KMS-11 (cell line): ENCODE measurements around the gene WT1.
"Not testable (repeated sequence)": the region's sequence is repeated elsewhere in the genome, so short reads cannot be mapped to it uniquely, and the experiment has no call there.

Experiments
- H2AFZ ChIP-seq: fragments of 200-600 bp; sonication (generic); 2 replicates; pipeline ENCODE4 v1.6.1; 2016; ENCODE audit warnings: antibody characterized with exemption, mixed run types, low read depth
- H3K27ac ChIP-seq: fragments of 200-600 bp; sonication (generic); 2 replicates; pipeline ENCODE4 v1.6.1; 2016; ENCODE audit warnings: mild to moderate bottlenecking, mixed run types
- H3K27me3 ChIP-seq: fragments of 200-600 bp; sonication (generic); 2 replicates; pipeline ENCODE4 v1.6.1; 2017; ENCODE audit warnings: mild to moderate bottlenecking, low read depth, mixed run types, moderate library complexity; ENCODE audit not compliant: insufficient read depth
- H3K36me3 ChIP-seq: fragments of 200-600 bp; sonication (generic); 2 replicates; pipeline ENCODE4 v1.6.1; 2017; ENCODE audit warnings: mild to moderate bottlenecking, mixed run types; ENCODE audit not compliant: insufficient read depth
- H3K4me1 ChIP-seq: fragments of 200-600 bp; sonication (generic); 2 replicates; pipeline ENCODE4 v1.6.1; 2016; ENCODE audit warnings: mild to moderate bottlenecking, low read depth, mixed run types; ENCODE audit not compliant: poor library complexity, severe bottlenecking
- H3K4me2 ChIP-seq: fragments of 200-600 bp; sonication (generic); 2 replicates; pipeline ENCODE4 v1.7.0; 2016; ENCODE audit warnings: mild to moderate bottlenecking, mixed run types
- H3K4me3 ChIP-seq: fragments of 200-600 bp; sonication (generic); IDR thresholded peaks from 2 replicates; pipeline ENCODE4 v1.6.1; 2017; ENCODE audit warnings: low read depth, low read length, mixed read lengths; ENCODE audit not compliant: insufficient read depth
- H3K79me2 ChIP-seq: fragments of 200-600 bp; sonication (generic); 2 replicates; pipeline ENCODE4 v1.6.1; 2016; ENCODE audit warnings: low read depth, mixed run types; ENCODE audit not compliant: insufficient read depth
- H3K9ac ChIP-seq: fragments of 200-600 bp; sonication (generic); 2 replicates; pipeline ENCODE4 v1.6.1; 2016; ENCODE audit warnings: mild to moderate bottlenecking, mixed run types
- H4K20me1 ChIP-seq: fragments of 200-600 bp; sonication (generic); 2 replicates; pipeline ENCODE4 v1.6.1; 2016; ENCODE audit warnings: mild to moderate bottlenecking, mixed run types; ENCODE audit not compliant: insufficient read depth
- CTCF ChIP-seq: fragments of 200-600 bp; sonication (generic); conservative IDR thresholded peaks from 2 replicates; pipeline ENCODE4 v1.6.1; 2017; ENCODE audit warnings: low read depth, mild to moderate bottlenecking, antibody characterized with exemption, low read length, moderate library complexity, mixed read lengths

Gene WT1

GRCh38 chr11:32472226-32472625 lies 36.9 kb upstream of the WT1 start:
- H3K4me1 ChIP-seq: no peaks in the 10 kb centered on the region
- no peaks in the 10 kb centered on the region for H3K27me3 ChIP-seq
- H4K20me1 ChIP-seq: no peaks in the 10 kb centered on the region
- H3K4me2 ChIP-seq: no peak overlapping the region
- no peak overlapping the region for H2AFZ ChIP-seq
- no peaks in the 10 kb centered on the region for H3K79me2 ChIP-seq
- no peak overlapping the region for H3K4me3 ChIP-seq
- H3K9ac ChIP-seq: no peak overlapping the region
- no peak for TF ChIP-seq CTCF
- H3K36me3 ChIP-seq: no peaks in the 10 kb centered on the region
- H3K27ac ChIP-seq: no peak overlapping the region

- not testable (repeated sequence) for H3K4me3 ChIP-seq, H3K4me1 ChIP-seq, H3K27me3 ChIP-seq, H3K79me2 ChIP-seq, H3K27ac ChIP-seq, H3K4me2 ChIP-seq, H3K36me3 ChIP-seq, H2AFZ ChIP-seq, H3K9ac ChIP-seq, H4K20me1 ChIP-seq
These were observed 36.2 kb upstream of the WT1 start for GRCh38 chr11:32471544-32471943.

- Histone ChIP-seq H4K20me1 (no peaks in the 10 kb centered on the region), H3K4me2 (no peak overlapping the region), H3K27ac (no peak overlapping the region), H3K27me3 (no peaks in the 10 kb centered on the region), H3K9ac (no peak overlapping the region), H2AFZ (no peak overlapping the region), H3K79me2 (no peaks in the 10 kb centered on the region), H3K4me1 (no peaks in the 10 kb centered on the region), H3K4me3 (no peak overlapping the region), H3K36me3 (no peaks in the 10 kb centered on the region)
- TF ChIP-seq CTCF: no peak
These were observed 34.5 kb upstream of the WT1 start for GRCh38 chr11:32469791-32470190.

- no peaks in the 10 kb centered on the region for H3K4me1 ChIP-seq
- H3K27ac ChIP-seq: no peak overlapping the region
- H3K4me3 ChIP-seq: no peak overlapping the region
- no peak overlapping the region for H2AFZ ChIP-seq
- H3K27me3 ChIP-seq: no peaks in the 10 kb centered on the region
- no peak overlapping the region for H3K9ac ChIP-seq
- no peaks in the 10 kb centered on the region for H3K79me2 ChIP-seq
- no peaks in the 10 kb centered on the region for H4K20me1 ChIP-seq
- no peak overlapping the region for H3K4me2 ChIP-seq
- TF ChIP-seq CTCF: no peak
- no peaks in the 10 kb centered on the region for H3K36me3 ChIP-seq
These were observed 31.1 kb upstream of the WT1 start for GRCh38 chr11:32466279-32466915.

- H3K4me3 ChIP-seq: no peak overlapping the region
- H3K4me1 ChIP-seq: no peaks in the 10 kb centered on the region
- TF ChIP-seq CTCF: no peak
These were observed 28.7 kb upstream of the WT1 start for GRCh38 chr11:32464078-32464477.

More at GRCh38 chr11:32464078-32464477, 28.7 kb upstream of the WT1 start:
- Histone ChIP-seq H3K27me3 (no peaks in the 10 kb centered on the region), H3K79me2 (no peaks in the 10 kb centered on the region), H3K27ac (no peak overlapping the region), H2AFZ (no peak overlapping the region), H4K20me1 (no peaks in the 10 kb centered on the region), H3K9ac (no peak overlapping the region), H3K36me3 (no peaks in the 10 kb centered on the region), H3K4me2 (no peak overlapping the region)
